DND-41 (cell line): ENCODE results near the gene SYNC.

Source experiments
- ATAC-seq: fragments of 200-7000 bp; cut with Tn5 transposase; 3 replicates; pipeline ENCODE4 v1.9.1; 2021; ENCODE audit warnings: low read depth; ENCODE audit not compliant: insufficient read depth
- DNase-seq: peaks from one replicate; pipeline ENCODE4 v3.0.0-alpha.2; 2020
- H2AFZ ChIP-seq: 2 replicates; pipeline ENCODE4 v1.6.0; 2012; ENCODE audit warnings: low read depth, low read length
- H3K27ac ChIP-seq: 2 replicates; pipeline ENCODE4 v1.5.1; 2012; ENCODE audit warnings: low read length, inconsistent platforms
- H3K27me3 ChIP-seq: fragments of 200-600 bp; sonication (generic); 2 replicates; pipeline ENCODE4 v1.6.0; 2012; ENCODE audit warnings: low read length, mild to moderate bottlenecking, inconsistent platforms; ENCODE audit not compliant: insufficient read depth, poor library complexity
- H3K36me3 ChIP-seq: 2 replicates; pipeline ENCODE4 v1.5.1; 2012; ENCODE audit warnings: low read length, inconsistent platforms; ENCODE audit not compliant: insufficient read depth
- H3K4me1 ChIP-seq: 2 replicates; pipeline ENCODE4 v1.5.1; 2012; ENCODE audit warnings: mild to moderate bottlenecking, low read length; ENCODE audit not compliant: insufficient read depth
- H3K4me2 ChIP-seq: 2 replicates; pipeline ENCODE4 v1.6.0; 2012; ENCODE audit warnings: mild to moderate bottlenecking, moderate library complexity, low read length, inconsistent platforms; ENCODE audit not compliant: insufficient read depth
- H3K4me3 ChIP-seq, 2 experiments: fragments of 200-600 bp in 1 of 2; shearing (Covaris generic) in 1 of 2; 2 replicates each; pipeline ENCODE4 v1.5.1; 2012 to 2016; ENCODE audit warnings: inconsistent platforms in 2 of 2, low read length in 2 of 2, mild to moderate bottlenecking in 2 of 2, low read depth in 1 of 2, moderate library complexity in 1 of 2
- H3K79me2 ChIP-seq: 2 replicates; pipeline ENCODE4 v1.6.0; 2012; ENCODE audit warnings: low read length, inconsistent platforms; ENCODE audit not compliant: insufficient read depth
- H3K9ac ChIP-seq: 2 replicates; pipeline ENCODE4 v1.6.0; 2012; ENCODE audit warnings: low read depth, mild to moderate bottlenecking, inconsistent platforms, low read length, moderate library complexity
- H3K9me3 ChIP-seq: 2 replicates; pipeline ENCODE4 v1.5.1; 2012; ENCODE audit warnings: low read length, moderate library complexity, mild to moderate bottlenecking, inconsistent platforms; ENCODE audit not compliant: insufficient read depth, severe bottlenecking
- H4K20me1 ChIP-seq: 2 replicates; pipeline ENCODE4 v1.6.0; 2012; ENCODE audit warnings: low read length; ENCODE audit not compliant: insufficient read depth
- CTCF ChIP-seq: IDR thresholded peaks from 2 replicates; pipeline ENCODE4 v1.5.1; 2012; ENCODE audit warnings: borderline replicate concordance, low read length, moderate library complexity, mild to moderate bottlenecking; ENCODE audit not compliant: poor library complexity, severe bottlenecking; ENCODE audit errors: extremely low read depth
- EZH2 ChIP-seq: IDR thresholded peaks from 3 replicates; pipeline ENCODE4 v1.6.1; 2012; ENCODE audit warnings: borderline replicate concordance, low read depth, mild to moderate bottlenecking, moderate library complexity, low read length, inconsistent platforms; ENCODE audit not compliant: severe bottlenecking

Gene SYNC

GRCh38 chr1:32706491-32706890 is 3.9 kb upstream of the SYNC start:
- Histone ChIP-seq H3K4me3 (no peak overlapping the region), H3K9ac (no peak overlapping the region), H3K4me1 (no peaks in the 10 kb centered on the region), H4K20me1 (no peaks in the 10 kb centered on the region), H3K4me2 (no peak overlapping the region), H3K79me2 (no peaks in the 10 kb centered on the region), H3K36me3 (no peaks in the 10 kb centered on the region), H3K9me3 (no peaks in the 10 kb centered on the region), H3K27me3 (no peaks in the 10 kb centered on the region), H3K27ac (no peak overlapping the region), H2AFZ (no peak overlapping the region)
- ATAC-seq (no peak), DNase-seq (no peak)
- TF ChIP-seq EZH2 (no peak), CTCF (no peak)

- Histone ChIP-seq H3K27ac (no peak overlapping the region), H3K27me3 (no peaks in the 10 kb centered on the region), H3K4me3 (no peak overlapping the region), H3K9me3 (no peaks in the 10 kb centered on the region), H3K36me3 (no peaks in the 10 kb centered on the region), H4K20me1 (no peaks in the 10 kb centered on the region), H3K4me2 (no peak overlapping the region), H2AFZ (no peak overlapping the region), H3K4me1 (no peaks in the 10 kb centered on the region), H3K79me2 (no peaks in the 10 kb centered on the region), H3K9ac (no peak overlapping the region)
- ATAC-seq (no peak), DNase-seq (no peak)
- TF ChIP-seq CTCF (no peak), EZH2 (no peak)
These were observed 2.9 kb upstream of the SYNC start for GRCh38 chr1:32705516-32705915.

GRCh38 chr1:32703479-32704291 is 1.1 kb upstream of the SYNC start:
- no peak overlapping the region for H3K27ac ChIP-seq
- H3K4me2 ChIP-seq: no peak overlapping the region
- H4K20me1 ChIP-seq: no peaks in the 10 kb centered on the region
- no peak overlapping the region for H2AFZ ChIP-seq
- H3K4me3 ChIP-seq: no peak overlapping the region
- TF ChIP-seq EZH2 (no peak), CTCF (no peak)
- H3K27me3 ChIP-seq: no peaks in the 10 kb centered on the region
- no peak overlapping the region for H3K9ac ChIP-seq
- no peaks in the 10 kb centered on the region for H3K4me1 ChIP-seq
- H3K9me3 ChIP-seq: no peaks in the 10 kb centered on the region
- H3K36me3 ChIP-seq: no peaks in the 10 kb centered on the region
- no peak for DNase-seq
- no peak for ATAC-seq
- no peaks in the 10 kb centered on the region for H3K79me2 ChIP-seq
